Stimulated activated CD8-positive, alpha-beta memory T cell treated with anti-CD3 and anti-CD28 coated beads, Interleukin-2, amount 100 ng/mL, for 48 hours (primary cell): ENCODE results near the gene ATP13A1.
"Not testable (repeated sequence)": the region's sequence is repeated elsewhere in the genome, so short reads cannot be mapped to it uniquely, and the experiment has no call there.

Source experiments
- DNase-seq, 2 donors: peaks; one replicate each; pipeline ENCODE4 v3.0.0-alpha.2; 2020; ENCODE audit warnings: low read depth in 2 of 2

Gene ATP13A1

DNA sequence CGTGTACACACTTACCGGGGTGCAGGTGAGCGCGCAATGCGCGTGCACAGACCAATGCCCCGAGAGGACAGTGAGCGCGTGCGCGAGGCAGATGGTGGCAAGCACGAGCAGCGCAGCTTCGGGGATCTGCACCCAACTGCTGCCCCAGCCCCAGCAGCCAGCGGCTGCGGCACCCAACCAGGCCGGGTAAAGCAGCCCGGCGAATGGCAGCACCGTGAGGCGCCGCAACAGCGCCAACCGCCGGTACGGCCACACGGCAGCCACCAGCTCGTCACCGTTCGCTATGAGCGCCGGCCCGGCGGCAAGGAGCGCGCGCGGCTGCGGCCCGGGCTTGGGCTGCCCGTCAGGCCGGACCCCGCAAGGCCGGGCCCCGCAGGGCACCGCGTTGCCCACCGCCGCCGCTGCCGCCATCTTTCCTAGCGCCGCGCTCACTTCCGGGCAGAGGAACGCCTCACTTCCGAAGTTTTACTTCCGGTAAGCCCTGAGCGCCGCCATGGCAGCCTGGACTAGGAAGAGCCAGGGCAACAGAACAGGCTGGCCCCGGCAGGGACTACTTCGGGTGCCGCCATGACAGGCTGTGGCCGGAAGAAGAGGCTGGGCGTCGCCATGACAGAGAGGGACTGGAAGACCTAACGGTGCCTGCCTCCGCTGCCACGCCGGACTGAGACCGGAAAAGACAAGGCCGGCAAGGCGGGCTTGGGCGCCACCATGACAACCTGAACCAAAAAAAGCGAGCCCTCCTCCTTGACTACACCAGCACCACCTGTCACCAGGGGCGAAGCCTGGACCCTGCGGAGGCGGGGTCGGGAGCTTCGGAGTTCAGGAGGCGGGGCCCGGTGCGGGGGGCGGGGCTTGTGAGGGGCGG, at the start of gene ATP13A1:
TSS of gene ATP13A1 (minus strand) at position 421 of the 865 bp plus-strand sequence. CDS start at position 411, 10 bp downstream.
- peak; percentile 84 to 85 for DNase-seq

- DNase-seq: no peak
Observed at GRCh38 chr19:19711934-19712828, 48.7 kb upstream of the ATP13A1 start.

DNA sequence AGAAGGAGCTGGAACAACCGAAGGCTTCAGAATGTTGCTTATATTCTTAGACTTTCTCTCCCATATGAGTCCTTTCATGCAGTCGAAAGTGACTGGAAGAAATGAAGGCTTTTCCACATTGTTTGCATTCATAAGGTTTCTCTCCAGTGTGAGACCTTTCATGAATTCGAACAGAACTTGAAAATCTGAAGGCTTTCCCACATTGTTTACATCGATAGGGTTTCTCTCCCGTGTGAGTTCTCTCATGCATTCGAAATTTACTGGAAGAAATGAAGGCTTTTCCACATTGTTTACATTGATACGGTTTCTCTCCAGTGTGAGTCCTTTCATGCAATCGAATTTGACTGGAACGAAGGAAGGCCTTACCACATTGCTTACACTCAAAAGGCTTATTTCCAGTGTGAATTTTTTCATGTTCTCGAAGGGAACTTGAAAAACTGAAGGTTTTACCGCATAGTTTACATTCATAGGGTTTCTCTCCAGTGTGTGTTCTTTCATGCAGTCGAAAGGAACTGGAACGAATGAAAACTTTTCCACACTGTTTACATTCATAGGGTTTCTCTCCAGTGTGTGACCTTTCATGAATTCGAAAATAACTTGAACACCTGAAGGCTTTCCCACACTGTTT, 47.9 kb upstream of the ATP13A1 start:
- DNase-seq: no peak

DNA sequence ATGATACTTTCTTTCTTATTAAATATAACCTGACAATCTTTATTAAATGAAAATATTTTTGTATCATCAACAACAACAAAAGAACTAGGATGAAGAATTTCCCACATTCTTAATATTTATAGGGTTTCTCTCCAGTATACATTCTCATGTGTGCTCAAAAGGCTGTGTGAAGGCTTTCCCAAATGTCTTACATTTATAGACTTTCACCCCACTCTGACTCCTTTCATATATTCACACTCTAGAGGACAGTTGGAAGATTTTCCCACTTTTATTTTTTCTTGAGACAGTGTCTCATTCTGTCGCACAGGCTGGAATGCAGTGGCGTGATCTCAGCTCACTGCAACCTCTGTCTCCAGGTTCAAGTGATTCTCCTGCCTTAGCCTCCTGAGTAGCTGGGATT, 47.0 kb upstream of the ATP13A1 start:
- no peak for DNase-seq

DNA sequence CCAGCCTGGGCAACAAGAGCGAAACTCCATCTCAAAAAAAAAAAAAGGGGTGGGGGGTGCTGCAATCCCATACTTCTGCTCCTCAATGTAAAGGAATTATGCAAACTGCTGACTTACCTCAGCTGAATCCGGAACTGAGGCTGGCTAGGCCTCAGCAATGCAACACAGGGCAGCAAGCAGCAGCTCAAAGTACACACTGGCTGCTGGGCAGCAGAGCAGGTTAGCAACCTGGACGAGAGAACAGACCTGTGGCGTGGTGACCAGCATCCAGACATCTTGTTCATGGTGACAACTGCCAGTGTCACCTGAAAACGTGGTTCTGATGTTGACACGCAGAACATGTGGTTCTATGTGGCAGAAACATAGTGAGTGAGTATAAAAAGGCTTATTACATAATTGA, 41.4 kb upstream of the ATP13A1 start:
- no peak for DNase-seq

GRCh38 chr19:19700493-19700892, 37.0 kb upstream of the ATP13A1 start:
- DNase-seq: not testable (repeated sequence)

GRCh38 chr19:19697589-19697988, 34.1 kb upstream of the ATP13A1 start:
- DNase-seq: no peak

- DNase-seq: no peak
Observed at GRCh38 chr19:19696386-19696785, 32.9 kb upstream of the ATP13A1 start.

GRCh38 chr19:19691683-19692082, 28.2 kb upstream of the ATP13A1 start:
- no peak for DNase-seq

GRCh38 chr19:19689023-19689422, 25.5 kb upstream of the ATP13A1 start:
- DNase-seq: not testable (repeated sequence)

DNA sequence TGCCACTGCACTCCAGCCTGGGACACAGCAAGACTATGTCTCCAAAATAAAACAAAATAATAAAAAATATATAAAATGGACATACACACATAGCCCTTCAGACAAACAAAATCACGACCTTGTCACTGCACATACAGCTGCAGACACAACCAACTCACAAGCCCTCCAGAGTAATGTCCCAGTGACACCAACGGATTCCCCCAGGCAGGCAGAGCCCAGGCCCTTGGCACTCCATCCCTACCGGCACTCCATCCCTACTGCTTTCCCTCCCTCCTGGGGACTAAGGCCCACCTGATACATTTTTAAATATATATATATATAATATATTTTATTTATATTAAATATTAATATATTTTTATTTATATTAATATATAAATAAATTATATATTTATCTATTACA, 23.6 kb upstream of the ATP13A1 start:
- no peak for DNase-seq

GRCh38 chr19:19686580-19686979, 23.1 kb upstream of the ATP13A1 start:
- DNase-seq: no peak

GRCh38 chr19:19686119-19686518, 22.6 kb upstream of the ATP13A1 start:
- not testable (repeated sequence) for DNase-seq

DNA sequence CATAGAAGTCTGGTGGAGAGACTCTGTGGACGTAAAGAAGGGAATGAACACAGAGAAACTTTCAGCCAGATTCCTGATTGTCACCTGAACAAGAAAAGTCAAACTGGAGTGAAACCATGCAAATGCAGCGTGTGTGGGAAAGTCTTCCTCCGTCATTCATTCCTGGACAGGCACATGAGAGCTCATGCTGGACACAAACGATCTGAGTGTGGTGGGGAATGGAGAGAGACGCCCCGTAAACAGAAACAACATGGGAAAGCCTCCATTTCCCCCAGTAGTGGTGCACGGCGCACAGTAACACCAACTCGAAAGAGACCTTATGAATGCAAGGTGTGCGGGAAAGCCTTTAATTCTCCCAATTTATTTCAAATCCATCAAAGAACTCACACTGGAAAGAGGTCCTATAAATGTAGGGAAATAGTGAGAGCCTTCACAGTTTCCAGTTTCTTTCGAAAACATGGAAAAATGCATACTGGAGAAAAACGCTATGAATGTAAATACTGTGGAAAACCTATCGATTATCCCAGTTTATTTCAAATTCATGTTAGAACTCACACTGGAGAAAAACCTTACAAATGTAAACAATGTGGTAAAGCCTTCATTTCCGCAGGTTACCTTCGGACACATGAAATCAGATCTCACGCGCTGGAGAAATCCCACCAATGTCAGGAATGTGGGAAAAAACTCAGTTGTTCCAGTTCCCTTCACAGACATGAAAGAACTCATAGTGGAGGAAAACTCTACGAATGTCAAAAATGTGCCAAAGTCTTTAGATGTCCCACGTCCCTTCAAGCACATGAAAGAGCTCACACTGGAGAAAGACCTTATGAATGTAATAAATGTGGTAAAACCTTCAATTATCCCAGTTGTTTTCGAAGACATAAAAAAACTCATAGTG, 15.9 kb upstream of the ATP13A1 start:
- no peak for DNase-seq

DNA sequence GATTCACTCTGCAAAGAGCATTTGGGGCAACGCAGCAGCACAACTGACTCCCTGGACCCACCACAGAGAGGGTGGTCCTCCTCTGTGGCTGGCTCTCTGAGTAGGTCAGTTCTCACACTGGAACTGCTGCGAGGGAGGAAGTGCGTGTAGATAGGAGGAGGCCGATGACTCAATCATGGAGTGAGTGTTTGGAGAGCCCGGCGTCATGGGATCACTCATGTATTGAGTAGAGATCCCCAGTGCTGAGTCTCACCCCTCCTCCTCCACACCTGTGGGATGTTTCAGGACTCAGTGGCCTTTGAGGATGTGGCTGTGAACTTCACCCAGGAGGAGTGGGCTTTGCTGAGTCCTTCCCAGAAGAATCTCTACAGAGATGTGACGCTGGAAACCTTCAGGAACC, 14.1 kb upstream of the ATP13A1 start:
- no peak for DNase-seq

GRCh38 chr19:19674315-19674714, 10.8 kb upstream of the ATP13A1 start:
- no peak for DNase-seq

- DNase-seq: no peak
Observed at GRCh38 chr19:19672816-19673215, 9.3 kb upstream of the ATP13A1 start.

DNA sequence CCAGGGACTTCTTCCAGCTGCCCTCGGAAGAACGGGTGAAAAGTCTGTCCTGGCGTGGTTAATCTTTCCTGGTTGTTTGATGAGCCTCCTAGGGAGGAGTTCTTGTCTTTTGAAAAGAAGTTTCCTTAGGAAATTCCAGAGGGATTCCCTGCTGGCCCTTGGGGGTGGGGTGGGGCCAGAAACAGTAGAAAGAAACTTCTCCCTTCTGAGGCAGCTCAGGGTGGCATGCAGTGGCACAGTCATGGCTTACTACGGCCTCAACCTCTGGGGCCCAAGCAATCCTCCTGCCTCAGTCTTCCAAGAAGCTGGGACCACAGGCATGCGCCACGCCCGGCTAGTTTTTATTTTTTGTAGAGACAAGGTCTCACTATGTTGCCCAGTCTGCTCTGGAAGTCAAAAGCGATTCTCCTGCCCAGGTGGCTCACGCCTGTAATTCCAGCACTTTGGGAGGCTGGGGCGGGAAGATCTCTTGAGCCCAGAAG, 6.6 kb upstream of the ATP13A1 start:
- DNase-seq: no peak

DNA sequence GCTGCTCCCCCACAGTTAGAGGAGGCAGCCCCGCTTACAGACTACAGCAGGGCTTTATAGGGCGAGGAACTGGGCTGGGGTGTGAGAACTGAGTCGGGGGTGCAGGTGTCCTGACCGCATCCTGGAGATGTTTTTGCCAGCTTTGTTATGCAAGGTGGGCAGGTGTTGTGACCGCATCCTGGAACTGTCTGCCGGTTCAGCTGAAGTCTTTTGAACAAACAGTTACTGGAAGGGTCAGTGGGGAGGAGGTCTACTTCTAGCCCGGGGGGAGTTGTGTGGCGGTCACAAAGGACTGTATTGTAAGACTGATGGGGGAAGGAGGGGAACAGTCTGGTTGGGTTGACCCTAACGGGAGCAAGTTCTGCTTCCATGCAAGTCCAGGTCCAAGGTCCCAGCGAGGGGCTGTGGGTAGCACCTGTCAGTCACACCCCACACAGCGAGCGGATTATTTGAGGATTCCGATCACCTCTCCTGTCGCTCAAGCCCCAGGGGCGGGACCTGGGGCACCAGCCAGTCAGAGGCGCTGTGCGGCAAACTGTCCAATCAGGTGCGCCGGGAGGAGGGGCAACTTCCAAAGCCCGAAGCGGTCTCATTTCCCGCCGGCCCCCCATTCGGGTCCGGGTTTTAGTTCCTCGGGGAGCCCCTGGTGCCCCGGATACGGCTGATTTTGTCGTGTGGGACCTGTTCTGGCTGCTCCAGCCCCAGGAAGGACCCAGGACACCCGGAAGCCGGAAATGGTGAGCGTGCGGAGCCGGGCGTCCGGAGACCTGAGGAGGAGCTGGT, 4.9 kb upstream of the ATP13A1 start, which contains the start of gene ZNF101:
TSS of gene ZNF101 (plus strand) at position 610 of the 783 bp plus-strand sequence. CDS start at position 735, 125 bp downstream.
- peak; percentile 92 to 95 for DNase-seq

- not testable (repeated sequence) for DNase-seq
Observed at GRCh38 chr19:19665420-19665948, 2.0 kb upstream of the ATP13A1 start.
